Gastrocnemius medialis (tissue), 4 donors: Measurements from ENCODE around the gene TMEM86B. TPM values are rescaled to one million over a fixed set of nuclear protein-coding genes. Genes with fewer than 3 reads are reported as not detected.

Experiments
- ATAC-seq, 2 donors: fragments of 150-250 bp; one replicate each; pipeline ENCODE4 v1.9.1; 2016
- DNase-seq, 2 donors: peaks; one replicate each; pipeline ENCODE4 v3.0.0-alpha.2; 2019
- H3K27ac ChIP-seq, 4 donors: fragments of 200-600 bp; sonication (generic); 1 replicate in 1 of 4; 2 replicates in 3 of 4; pipeline ENCODE4 v1.5.1; 2016 to 2018; ENCODE audit warnings: mild to moderate bottlenecking in 2 of 4, moderate library complexity in 1 of 4
- H3K27me3 ChIP-seq, 3 donors: fragments of 200-600 bp; sonication (generic) in 2 of 3; 1 replicate in 1 of 3; 2 replicates in 2 of 3; pipeline versions ENCODE4 v1.5.1 to v1.6.0; 2016 to 2019; ENCODE audit warnings: mild to moderate bottlenecking in 1 of 3, moderate library complexity in 1 of 3
- H3K36me3 ChIP-seq, 2 donors: fragments of 200-600 bp; sonication (generic) in 1 of 2; one replicate each; pipeline ENCODE4 v1.5.1; 2017 to 2018
- H3K4me1 ChIP-seq, 2 donors: fragments of 200-600 bp; sonication (generic) in 1 of 2; one replicate each; pipeline ENCODE4 v1.5.1; 2016 to 2017; ENCODE audit warnings: mild to moderate bottlenecking in 2 of 2
- H3K4me3 ChIP-seq, 4 donors: fragments of 200-600 bp; sonication (generic) in 3 of 4; 1 replicate in 1 of 4; 2 replicates in 3 of 4; pipeline ENCODE4 v1.5.1; 2016 to 2019; ENCODE audit warnings: mild to moderate bottlenecking in 2 of 4
- H3K9me3 ChIP-seq, 3 donors: fragments of 200-600 bp; sonication (generic) in 2 of 3; 1 replicate in 1 of 3; 2 replicates in 2 of 3; pipeline ENCODE4 v1.5.1; 2016 to 2019
- CTCF ChIP-seq, 5 experiments: fragments of 450-650 bp in 3 of 5; fragments of 200-600 bp in 2 of 5; sonication (generic) in 2 of 5; IDR thresholded peaks in 4 of 5; conservative IDR thresholded peaks in 1 of 5; 1 replicate in 4 of 5; 2 replicates in 1 of 5; pipeline ENCODE4 v1.5.1; 2016 to 2019; ENCODE audit warnings: antibody characterized with exemption in 5 of 5, mild to moderate bottlenecking in 3 of 5, moderate library complexity in 3 of 5
- POLR2A ChIP-seq, 2 donors: fragments of 450-650 bp; IDR thresholded peaks; one replicate each; pipeline ENCODE4 v1.6.1; 2017; ENCODE audit warnings: antibody characterized with exemption in 2 of 2, mild to moderate bottlenecking in 2 of 2, moderate library complexity in 2 of 2
- in situ Hi-C, 4 donors: fragments of 200-750 bp; cut with MboI; loops; one replicate each; pipeline versions ENCODE4 v1.15.0 to v1.8.0; 2017; ENCODE audit warnings: low sequenced_read_pairs in 4 of 4
- intact Hi-C: fragments of 100-400 bp; cut with DNase I; formaldehyde crosslinking; loops from one replicate; pipeline ENCODE4 v1.15.1; 2023; ENCODE audit warnings: low total_unique reads
- total RNA-seq, 4 donors: library from RNA; depleted of rRNA; stranded (reverse); fragments of >200 nt; gene quantifications; one replicate each; pipeline versions ENCODE4 v1.1.0 to v1.2.3, GENCODE V29; 2016

The TMEM86B gene
- total RNA-seq, 4 donors from 2014 or later, result 0.87 to 5.0 (median 1.7) TPM

- ATAC-seq (no peak), DNase-seq (no peak)
- Histone ChIP-seq H3K9me3 (no peaks in the 10 kb centered on the region), H3K27ac (no peak overlapping the region), H3K4me1 (no peaks in the 10 kb centered on the region), H3K4me3 (no peak overlapping the region), H3K36me3 (peaks cover 3 to 94% of the 10 kb centered on the region in 2 donors), H3K27me3 (no peaks in the 10 kb centered on the region)
- intact Hi-C loops (no loop called here), in situ Hi-C loops (no loop called here)
- TF ChIP-seq POLR2A (IDR thresholded peaks at IDR 0.05), result no peak
- no peak for TF ChIP-seq CTCF (IDR thresholded peaks at IDR 0.05 in 4 of 5, conservative IDR thresholded peaks at IDR 0.05 in 1 of 5)
Measured at GRCh38 chr19:55239004-55239403, 10.4 kb upstream of the TMEM86B start.

GRCh38 chr19:55238030-55238429, 9.5 kb upstream of the TMEM86B start:
- Histone ChIP-seq H3K4me3 (no peak overlapping the region), H3K27me3 (no peaks in the 10 kb centered on the region), H3K36me3 (peaks cover 3 to 95% of the 10 kb centered on the region in 2 donors), H3K9me3 (no peaks in the 10 kb centered on the region), H3K4me1 (no peaks in the 10 kb centered on the region), H3K27ac (no peak overlapping the region)
- ATAC-seq (no peak), DNase-seq (no peak)
- in situ Hi-C loops, result no loop called here
- TF ChIP-seq POLR2A (IDR thresholded peaks at IDR 0.05), result no peak
- no peak for TF ChIP-seq CTCF (IDR thresholded peaks at IDR 0.05 in 4 of 5, conservative IDR thresholded peaks at IDR 0.05 in 1 of 5)
- intact Hi-C loops, result no loop called here

GRCh38 chr19:55232986-55233385, 4.4 kb upstream of the TMEM86B start:
- peaks cover 0 to 91% of the 10 kb centered on the region in 2 donors for H3K36me3 ChIP-seq
- no peaks in the 10 kb centered on the region for H3K27me3 ChIP-seq
- no peaks in the 10 kb centered on the region for H3K9me3 ChIP-seq
- ATAC-seq, result no peak
- TF ChIP-seq CTCF (IDR thresholded peaks at IDR 0.05 in 4 of 5, conservative IDR thresholded peaks at IDR 0.05 in 1 of 5) (no peak), POLR2A (IDR thresholded peaks at IDR 0.05) (no peak)
- H3K4me3 ChIP-seq, result no peak overlapping the region
- no peak for DNase-seq
- intact Hi-C loops, result no loop called here
- in situ Hi-C loops, result no loop called here
- H3K27ac ChIP-seq, result no peak overlapping the region
- H3K4me1 ChIP-seq, result no peaks in the 10 kb centered on the region

- TF ChIP-seq POLR2A (IDR thresholded peaks at IDR 0.05) (no peak), CTCF (IDR thresholded peaks at IDR 0.05 in 4 of 5, conservative IDR thresholded peaks at IDR 0.05 in 1 of 5) (no peak)
- no peaks in the 10 kb centered on the region for H3K4me1 ChIP-seq
- H3K4me3 ChIP-seq, result no peak overlapping the region
- no peaks in the 10 kb centered on the region for H3K27me3 ChIP-seq
- in situ Hi-C loops (no loop called here), intact Hi-C loops (no loop called here)
- ATAC-seq, result no peak
- DNase-seq, result no peak
- H3K27ac ChIP-seq, result no peak overlapping the region
- no peaks in the 10 kb centered on the region for H3K9me3 ChIP-seq
- H3K36me3 ChIP-seq, result peaks cover 0 to 88% of the 10 kb centered on the region in 2 donors
Measured at GRCh38 chr19:55232286-55232602, 3.7 kb upstream of the TMEM86B start.
